Activated CD4-positive, alpha-beta T cell treated with anti-CD3 and anti-CD28 coated beads for 1 hour (primary cell): Measurements from ENCODE around the gene ZSWIM8.

ENCODE experiments used
- DNase-seq: peaks from one replicate; pipeline ENCODE4 v3.0.0-alpha.2; 2020

Gene ZSWIM8

GRCh38 chr10:73797324-73798025 lies 12.1 kb downstream of the ZSWIM8 start:
- no peak for DNase-seq

- DNase-seq = no peak
Measured at GRCh38 chr10:73798087-73798486, 12.7 kb downstream of the ZSWIM8 start.

GRCh38 chr10:73798927-73799560 lies 13.6 kb downstream of the ZSWIM8 start:
- DNase-seq = no peak

GRCh38 chr10:73799899-73800559 lies 14.6 kb downstream of the ZSWIM8 start:
- no peak for DNase-seq

DNA sequence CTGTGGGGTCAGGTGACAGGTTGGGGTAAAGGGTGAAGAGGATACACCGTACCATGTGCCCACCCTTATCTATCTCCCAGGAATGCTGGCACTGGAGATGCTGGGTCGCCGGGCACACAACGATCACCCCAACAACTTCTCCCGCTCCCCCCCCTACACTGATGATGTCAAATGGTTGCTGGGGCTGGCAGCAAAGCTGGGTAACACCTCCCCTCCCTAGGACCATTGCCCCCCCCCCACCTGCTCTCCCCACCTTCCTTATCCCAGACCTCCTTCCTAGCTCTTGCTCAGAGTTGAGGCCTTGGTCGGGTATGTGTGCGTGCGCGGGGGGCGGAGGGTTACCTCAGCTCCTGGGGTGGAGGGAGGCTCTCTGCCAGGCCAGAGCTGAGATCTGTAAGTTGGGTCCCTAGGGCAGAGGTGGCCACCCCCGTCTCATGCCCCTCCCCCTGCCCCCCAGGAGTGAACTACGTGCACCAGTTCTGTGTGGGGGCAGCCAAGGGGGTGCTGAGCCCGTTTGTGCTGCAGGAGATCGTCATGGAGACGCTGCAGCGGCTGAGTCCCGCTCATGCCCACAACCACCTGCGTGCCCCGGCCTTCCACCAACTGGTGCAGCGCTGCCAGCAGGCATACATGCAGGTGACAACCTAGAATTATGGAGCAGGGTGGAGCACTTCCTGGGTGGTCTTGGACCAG lies 15.3 kb downstream of the ZSWIM8 start:
- DNase-seq = no peak

DNA sequence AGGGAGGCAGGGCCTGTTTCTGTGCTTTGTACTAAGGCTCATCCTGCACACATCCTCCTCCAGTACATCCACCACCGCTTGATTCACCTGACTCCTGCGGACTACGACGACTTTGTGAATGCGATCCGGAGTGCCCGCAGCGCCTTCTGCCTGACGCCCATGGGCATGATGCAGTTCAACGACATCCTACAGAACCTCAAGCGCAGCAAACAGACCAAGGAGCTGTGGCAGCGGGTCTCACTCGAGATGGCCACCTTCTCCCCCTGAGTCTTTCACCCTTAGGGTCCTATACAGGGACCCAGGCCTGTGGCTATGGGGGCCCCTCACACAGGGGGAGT lies 15.8 kb downstream of the ZSWIM8 start:
- DNase-seq = no peak

DNA sequence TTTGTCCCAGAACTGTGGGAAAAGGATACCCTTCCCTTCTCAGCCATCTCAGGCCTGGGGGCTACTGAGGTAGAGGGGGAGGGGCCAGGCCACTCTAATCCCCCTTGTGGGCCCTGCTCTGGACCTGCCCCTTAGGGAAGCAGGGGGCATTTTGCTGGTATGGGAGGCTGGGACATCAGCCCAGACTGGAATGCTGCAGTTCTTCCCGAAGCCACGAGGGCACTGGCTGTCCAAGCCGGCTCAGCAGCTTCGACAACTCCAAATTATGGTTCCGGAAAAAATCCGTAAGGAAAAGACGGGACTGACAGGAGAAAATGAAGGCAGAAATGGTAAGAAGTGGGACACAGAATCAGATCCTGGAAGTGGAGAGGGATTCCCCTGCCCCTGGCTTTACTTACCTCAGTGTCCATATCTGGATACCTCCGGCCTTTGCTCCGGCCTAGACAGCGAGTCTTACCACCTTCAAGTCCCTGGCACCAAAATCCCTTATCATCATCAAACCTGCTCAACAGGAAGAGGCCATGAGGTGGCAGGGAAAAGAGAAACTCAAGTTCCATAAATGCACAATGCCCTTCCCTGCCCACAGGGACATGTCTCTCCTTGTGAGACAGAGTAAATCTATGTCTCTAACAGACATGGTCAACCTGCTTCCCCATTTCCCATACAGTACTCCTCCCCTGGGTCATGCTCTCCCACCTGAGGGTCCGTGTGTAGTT lies 17.0 kb downstream of the ZSWIM8 start:
- DNase-seq = no peak

DNA sequence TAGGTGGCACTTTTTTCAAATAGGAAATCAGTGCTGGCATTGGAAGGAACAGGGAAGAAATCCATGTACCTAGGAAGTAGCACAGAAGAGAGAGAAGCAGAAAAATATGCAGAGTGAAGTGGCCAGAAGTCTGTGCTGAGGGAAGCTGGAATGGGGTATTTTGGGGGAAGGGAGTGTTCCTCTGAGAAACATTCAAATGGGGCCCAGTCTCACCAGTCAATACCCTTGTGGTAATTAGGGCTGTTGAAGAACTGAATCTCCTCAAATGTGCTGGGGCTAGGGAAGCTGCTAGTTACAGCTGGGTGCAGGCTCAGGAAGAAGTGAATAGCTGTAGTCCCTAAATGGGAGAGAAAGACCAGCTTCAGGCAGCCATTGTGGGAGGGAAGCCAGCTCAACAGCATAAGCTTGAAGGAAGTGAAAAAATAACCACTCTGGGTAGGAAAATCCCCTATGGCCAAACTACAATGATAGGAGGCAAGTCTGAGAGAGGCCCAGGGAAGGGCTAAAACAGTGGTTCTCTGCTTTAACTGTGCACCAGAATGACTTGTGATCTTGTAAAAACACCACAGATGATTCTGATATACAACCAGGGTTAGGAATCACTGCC lies 18.4 kb downstream of the ZSWIM8 start:
- no peak for DNase-seq

DNA sequence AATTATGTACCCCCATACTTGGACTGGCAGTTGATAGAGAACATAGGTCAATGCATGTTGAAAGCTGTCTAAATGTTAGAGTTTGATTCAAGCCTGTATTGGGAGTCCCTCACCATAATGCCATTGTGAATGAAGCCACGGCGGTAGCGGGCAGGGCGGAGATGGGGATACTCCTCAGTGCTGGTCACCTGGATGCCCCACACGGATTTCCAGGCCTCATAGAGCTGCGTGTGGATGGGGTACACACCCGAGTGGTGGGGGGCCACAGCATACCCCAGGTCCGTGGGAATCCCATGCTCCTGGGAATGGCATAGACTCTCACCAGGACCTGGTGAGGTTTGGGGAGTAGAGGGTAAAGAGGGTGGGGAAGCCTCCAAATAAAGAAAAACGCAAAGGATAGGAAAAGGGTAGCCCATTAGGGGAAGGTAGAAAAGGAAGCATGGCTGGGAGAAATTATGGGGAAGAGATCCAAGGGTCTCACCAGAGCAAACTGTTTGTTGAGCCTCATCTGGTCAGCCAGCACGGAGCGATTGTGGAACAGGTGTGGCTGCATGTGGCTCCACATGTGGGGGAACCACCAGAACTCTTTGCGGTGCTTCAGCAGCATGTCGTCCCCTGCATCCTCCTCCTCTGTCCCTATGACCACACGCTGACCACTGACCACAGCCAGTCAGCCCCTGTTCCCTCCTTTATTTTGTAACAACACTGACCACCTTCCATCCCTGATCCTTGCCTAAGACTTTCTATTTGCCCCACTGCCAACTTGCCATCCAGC lies 21.0 kb downstream of the ZSWIM8 start:
- no peak for DNase-seq

DNA sequence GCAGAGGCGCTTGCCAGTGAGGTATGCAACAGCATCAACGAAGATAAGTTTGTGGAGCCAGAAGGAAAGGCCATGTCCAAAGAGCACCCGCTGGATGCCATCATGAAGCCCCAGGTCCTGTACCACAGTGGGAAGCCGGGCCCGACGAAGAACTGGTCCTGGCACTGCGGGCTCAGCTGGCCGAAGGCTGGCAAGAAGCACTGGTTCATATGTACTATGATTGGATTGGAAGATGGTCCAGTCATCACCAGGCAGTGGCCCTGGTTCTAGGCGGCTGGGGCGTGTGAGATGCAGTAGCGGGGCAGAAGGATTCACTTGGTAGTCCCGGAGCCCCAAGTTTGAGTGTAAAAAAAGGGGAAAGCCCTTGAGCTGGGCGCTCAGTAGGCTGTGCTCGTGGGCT lies 22.1 kb downstream of the ZSWIM8 start:
- no peak for DNase-seq

DNA sequence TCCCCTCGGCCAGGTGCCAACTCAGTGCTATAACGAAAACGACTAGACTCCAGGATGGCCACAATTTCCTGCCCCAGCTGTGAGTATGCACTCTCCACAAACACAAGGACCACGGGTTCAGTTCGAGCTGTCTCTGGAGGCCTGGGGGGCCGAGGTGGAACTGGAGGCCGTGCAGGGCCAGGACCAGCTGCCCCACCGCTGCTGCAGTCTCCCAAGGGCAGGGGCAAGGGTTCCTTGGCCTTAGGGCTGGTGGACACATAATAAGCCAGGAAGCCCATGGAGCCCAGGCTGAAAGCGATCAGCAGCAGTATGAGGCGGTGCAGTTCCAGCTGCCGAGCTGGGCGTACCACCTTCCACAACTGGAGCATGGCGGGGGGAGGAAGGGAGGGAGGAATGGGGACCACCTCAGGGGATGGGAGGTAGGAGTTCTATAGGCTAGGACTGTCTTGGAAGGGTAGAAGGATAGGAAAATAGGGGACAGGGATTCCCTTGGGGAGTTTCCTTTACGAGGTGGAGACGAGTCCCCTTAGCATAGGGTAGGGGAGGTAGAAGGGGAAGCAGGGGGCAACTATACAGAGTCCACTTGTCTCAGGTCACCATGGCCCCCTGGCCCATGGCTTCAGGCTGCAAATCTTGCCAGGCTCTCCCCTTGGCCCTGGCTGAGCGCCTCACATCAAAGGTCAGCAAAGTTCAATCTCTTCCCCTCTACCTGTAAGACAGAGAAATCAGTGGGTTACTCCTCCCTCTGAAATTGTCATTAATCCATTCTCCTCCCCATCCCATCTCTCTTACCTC lies 22.8 kb downstream of the ZSWIM8 start:
- DNase-seq = no peak

DNA sequence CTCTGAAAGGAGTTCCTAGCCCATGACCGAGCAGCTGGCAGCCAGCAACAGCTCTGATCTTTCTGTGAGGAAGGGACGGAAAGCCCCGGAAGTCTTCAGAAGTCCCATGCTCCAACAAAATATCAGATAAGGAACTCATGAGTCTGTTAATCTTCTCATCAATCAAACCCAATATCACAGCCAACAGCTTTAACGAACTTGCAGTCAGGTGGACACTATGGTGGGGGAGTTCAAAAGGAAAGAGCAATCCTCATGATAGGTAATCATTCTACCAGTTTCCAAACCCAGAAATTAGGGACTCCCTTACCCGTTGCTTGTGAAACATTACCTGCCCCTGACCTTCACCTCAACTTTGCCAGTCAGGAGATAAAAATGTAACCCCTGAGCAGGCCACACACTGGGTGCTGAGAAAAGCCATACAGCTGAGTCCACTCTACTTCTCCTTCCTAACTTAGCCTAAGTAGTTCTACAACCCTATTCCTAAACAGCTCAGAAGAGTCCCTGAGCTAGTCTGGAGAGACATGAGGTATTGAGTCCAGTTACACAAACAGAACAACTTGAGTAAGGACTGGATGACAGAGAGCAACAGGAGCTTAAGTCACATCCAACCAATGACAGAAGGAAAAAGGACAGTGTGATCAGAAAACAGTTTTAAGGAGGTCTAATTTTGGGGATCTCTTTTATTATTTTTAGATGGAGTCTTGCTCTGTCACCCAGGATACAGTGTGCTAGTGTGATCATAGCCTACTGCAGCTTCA lies 23.8 kb downstream of the ZSWIM8 start:
- DNase-seq = no peak

DNA sequence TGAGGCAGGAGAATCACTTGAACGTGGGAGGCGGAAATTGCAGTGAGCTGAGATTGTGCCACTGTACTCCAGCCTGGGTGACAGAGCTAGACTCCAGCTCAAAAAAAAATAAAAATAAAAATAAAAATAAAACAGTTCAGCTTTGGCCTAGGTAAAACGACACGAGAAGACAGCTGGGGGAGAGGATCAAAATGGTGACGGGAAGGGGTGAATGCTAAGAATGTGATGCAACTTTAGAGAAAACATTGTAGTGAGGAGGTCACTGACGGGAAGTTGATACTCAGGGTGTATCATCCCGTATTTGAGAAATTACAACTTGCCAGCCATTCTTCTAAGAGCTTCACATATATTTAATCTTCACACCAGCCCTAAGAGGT lies 24.9 kb downstream of the ZSWIM8 start:
- no peak for DNase-seq

GRCh38 chr10:73810735-73811465 lies 25.5 kb downstream of the ZSWIM8 start:
- DNase-seq = peak; percentile 37

DNA sequence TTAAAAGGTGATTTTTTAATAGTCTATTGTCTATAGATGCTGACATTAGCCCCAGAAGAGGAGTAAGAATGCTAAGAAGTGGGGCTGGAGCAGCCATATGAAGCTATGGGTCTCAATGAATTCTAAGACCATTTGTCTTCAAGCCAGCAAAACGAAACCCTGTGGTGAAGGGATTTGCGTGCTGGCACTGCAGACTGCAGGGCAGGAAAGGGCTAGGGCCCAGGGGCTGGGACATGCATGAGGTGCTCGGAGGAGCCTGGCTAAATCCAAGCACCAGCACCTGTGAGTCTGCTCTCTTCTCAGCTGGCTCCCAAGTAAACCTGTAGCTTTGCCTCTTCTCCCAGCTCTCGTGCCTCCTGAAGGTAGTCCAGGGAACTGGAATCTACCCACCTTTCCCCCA lies 27.3 kb downstream of the ZSWIM8 start:
- no peak for DNase-seq

GRCh38 chr10:73813333-73813732 lies 27.9 kb downstream of the ZSWIM8 start:
- no peak for DNase-seq

- DNase-seq = no peak
Measured at GRCh38 chr10:73814276-73814895, 29.0 kb downstream of the ZSWIM8 start.

GRCh38 chr10:73814896-73815718 lies 29.7 kb downstream of the ZSWIM8 start:
- no peak for DNase-seq
